HepG2 (cell line): ENCODE measurements around the gene ANKRD65. TPM values are rescaled to one million over a fixed set of nuclear protein-coding genes. Genes with fewer than 3 reads are reported as not detected.
A peak's percentile ranks its signal among the peaks of the same experiment; 100 is the strongest.

Source experiments
- CEBPB ChIP-seq: IDR thresholded peaks from 2 replicates; pipeline ENCODE4 v1.6.1; 2011; ENCODE audit warnings: low read depth, low read length, improper control_type of control experiment, borderline replicate concordance
- HDAC1 ChIP-seq: sonication (generic); formaldehyde crosslinking; IDR thresholded peaks from 2 replicates; pipeline ENCODE4 v1.5.1; 2020; ENCODE audit warnings: mild to moderate bottlenecking, missing genetic modification reagents
- ISX ChIP-seq: sonication (generic); formaldehyde crosslinking; conservative IDR thresholded peaks from 2 replicates; pipeline ENCODE4 v1.5.0; 2020; ENCODE audit warnings: missing genetic modification reagents
- PHF21A ChIP-seq: sonication (generic); formaldehyde crosslinking; IDR thresholded peaks from 2 replicates; pipeline ENCODE4 v1.5.0; 2020; ENCODE audit warnings: mild to moderate bottlenecking, missing genetic modification reagents
- RCOR2 ChIP-seq: IDR thresholded peaks from 2 replicates; pipeline ENCODE4 v1.6.1; 2016; ENCODE audit warnings: missing biosample characterization, missing genetic modification reagents
- SKI ChIP-seq: fragments of 450-650 bp; IDR thresholded peaks from one replicate; pipeline ENCODE4 v1.6.1; 2018; ENCODE audit warnings: mild to moderate bottlenecking; ENCODE audit not compliant: partially characterized antibody
- SMAD1 ChIP-seq: sonication (generic); formaldehyde crosslinking; IDR thresholded peaks from 2 replicates; pipeline ENCODE4 v1.4.0; 2020; ENCODE audit warnings: missing genetic modification reagents, low read depth, mild to moderate bottlenecking, borderline replicate concordance
- SNRNP70 ChIP-seq: fragments of 200-400 bp; formaldehyde crosslinking; IDR thresholded peaks from 2 replicates; pipeline ENCODE4 v1.6.1; 2017; ENCODE audit warnings: mild to moderate bottlenecking, low read depth, low read length, moderate library complexity
- TSC22D2 ChIP-seq: sonication (generic); formaldehyde crosslinking; IDR thresholded peaks from 2 replicates; pipeline ENCODE4 v1.5.1; 2020; ENCODE audit warnings: missing genetic modification reagents, mild to moderate bottlenecking, borderline replicate concordance
- WIZ ChIP-seq: sonication (generic); formaldehyde crosslinking; IDR thresholded peaks from 2 replicates; pipeline ENCODE4 v1.5.1; 2020; ENCODE audit warnings: mild to moderate bottlenecking, missing genetic modification reagents
- ZNF12 ChIP-seq: sonication (generic); formaldehyde crosslinking; IDR thresholded peaks from 2 replicates; pipeline ENCODE4 v1.5.0; 2020; ENCODE audit warnings: missing genetic modification reagents
- ZNF3 ChIP-seq: IDR thresholded peaks from 2 replicates; pipeline ENCODE4 v1.7.0; 2017; ENCODE audit warnings: inconsistent platforms
- ZNF557 ChIP-seq: sonication (generic); formaldehyde crosslinking; IDR thresholded peaks from 2 replicates; pipeline ENCODE4 v1.4.0; 2020; ENCODE audit warnings: missing genetic modification reagents
- ZNF619 ChIP-seq: sonication (generic); formaldehyde crosslinking; IDR thresholded peaks from 2 replicates; pipeline ENCODE4 v1.4.0; 2020; ENCODE audit warnings: mild to moderate bottlenecking, missing genetic modification reagents
- polyA plus RNA-seq, 8 experiments: library from polyadenylated mRNA; depleted of rRNA in 3 of 8; stranded (reverse) in 7 of 8; unstranded in 1 of 8; fragments of >200 nt; fragmentation: Illumina TruSeq in 4 of 8; extraction: Trizol in 4 of 8; gene quantifications; 2 replicates each; pipeline versions ENCODE4 v1.2.1 to v1.2.3, GENCODE V29; 2011 to 2016; ENCODE audit warnings: low read depth in 4 of 8, missing spikeins in 1 of 8, mixed read lengths in 1 of 8; ENCODE audit not compliant: insufficient read depth in 1 of 8
- total RNA-seq, 5 experiments: library from RNA; depleted of rRNA; stranded (reverse); fragments of >200 nt; fragmentation: Illumina TruSeq; extraction: Trizol; gene quantifications; 2 replicates each; pipeline ENCODE4 v1.2.3, GENCODE V29; 2016; ENCODE audit warnings: low read depth in 1 of 5
- TF ChIP-seq, protein P1 (sequence below): sonication (generic); formaldehyde crosslinking; IDR thresholded peaks from 2 replicates; pipeline ENCODE4 v1.9.0; 2021; ENCODE audit warnings: missing genetic modification reagents, mild to moderate bottlenecking, borderline replicate concordance
- TF ChIP-seq, protein P2 (sequence below): sonication (generic); formaldehyde crosslinking; IDR thresholded peaks from 2 replicates; pipeline ENCODE4 v1.8.0; 2022; ENCODE audit warnings: missing genetic modification reagents, low read depth, mild to moderate bottlenecking, borderline replicate concordance
- TF ChIP-seq, protein P3 (sequence below): IDR thresholded peaks from 2 replicates; pipeline ENCODE4 v1.6.1; 2016
- TF ChIP-seq, protein P4 (sequence below): sonication (generic); formaldehyde crosslinking; IDR thresholded peaks from 2 replicates; pipeline ENCODE4 v1.9.0; 2022; ENCODE audit warnings: low read depth, missing genetic modification reagents
- TF ChIP-seq, protein P5 (sequence below): sonication (generic); formaldehyde crosslinking; IDR thresholded peaks from 2 replicates; pipeline ENCODE4 v1.5.0; 2020; ENCODE audit warnings: mild to moderate bottlenecking, missing genetic modification reagents
- TF ChIP-seq, protein P6 (sequence below): sonication (generic); formaldehyde crosslinking; IDR thresholded peaks from 2 replicates; pipeline ENCODE4 v1.5.1; 2020; ENCODE audit warnings: missing genetic modification reagents, mild to moderate bottlenecking, borderline replicate concordance

Gene ANKRD65
- total and polyA plus RNA-seq, 2 of the 13 experiments (the other 11 are each of a cell fraction or from before 2014, with no cell fraction given): 12.1 to 30.1 TPM

DNA sequence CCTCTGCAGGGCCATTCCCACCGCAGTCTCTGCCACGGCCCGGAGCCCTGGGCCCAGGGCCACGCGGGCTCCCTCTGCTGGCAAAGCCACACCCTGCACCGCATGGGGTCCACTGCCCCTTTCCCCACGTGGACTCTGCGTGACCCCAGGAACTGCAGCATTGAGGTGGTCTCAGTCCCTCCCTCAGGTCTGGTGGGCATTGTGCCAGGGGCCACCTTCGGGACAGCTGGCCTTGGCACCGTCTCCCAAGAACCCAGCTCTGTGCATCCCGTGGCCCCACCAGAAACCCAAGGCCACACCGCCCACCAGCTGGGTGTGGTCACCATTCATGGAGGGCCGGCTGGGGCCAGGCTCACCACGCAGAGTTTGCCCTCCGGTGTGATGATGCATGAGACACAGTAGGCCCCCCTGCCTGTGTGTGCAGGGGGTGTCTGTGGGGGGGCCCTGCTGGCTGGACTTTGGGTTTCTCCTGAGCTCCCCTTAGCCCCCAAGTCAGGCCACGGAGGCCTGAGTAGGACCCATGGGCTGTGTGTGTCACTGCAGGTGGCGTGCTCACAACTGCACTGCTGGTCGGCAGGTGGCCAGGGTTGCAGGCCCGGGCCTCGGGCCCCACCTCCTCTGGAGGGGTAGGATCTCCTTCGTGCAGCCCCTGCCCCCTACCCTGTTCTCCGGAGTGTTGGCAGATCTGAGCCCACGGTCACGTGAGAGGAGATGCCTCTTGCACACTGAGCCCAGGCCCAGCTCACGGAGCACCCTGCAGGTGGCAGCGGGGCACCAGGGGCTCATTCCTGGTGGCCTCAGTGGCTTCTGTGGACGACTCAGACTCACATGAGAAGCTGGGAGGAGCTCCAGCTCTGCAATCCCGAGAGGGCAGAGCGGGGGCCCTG, 20.2 kb upstream of the ANKRD65 start (continued):
- TF ChIP-seq, protein P1, sequence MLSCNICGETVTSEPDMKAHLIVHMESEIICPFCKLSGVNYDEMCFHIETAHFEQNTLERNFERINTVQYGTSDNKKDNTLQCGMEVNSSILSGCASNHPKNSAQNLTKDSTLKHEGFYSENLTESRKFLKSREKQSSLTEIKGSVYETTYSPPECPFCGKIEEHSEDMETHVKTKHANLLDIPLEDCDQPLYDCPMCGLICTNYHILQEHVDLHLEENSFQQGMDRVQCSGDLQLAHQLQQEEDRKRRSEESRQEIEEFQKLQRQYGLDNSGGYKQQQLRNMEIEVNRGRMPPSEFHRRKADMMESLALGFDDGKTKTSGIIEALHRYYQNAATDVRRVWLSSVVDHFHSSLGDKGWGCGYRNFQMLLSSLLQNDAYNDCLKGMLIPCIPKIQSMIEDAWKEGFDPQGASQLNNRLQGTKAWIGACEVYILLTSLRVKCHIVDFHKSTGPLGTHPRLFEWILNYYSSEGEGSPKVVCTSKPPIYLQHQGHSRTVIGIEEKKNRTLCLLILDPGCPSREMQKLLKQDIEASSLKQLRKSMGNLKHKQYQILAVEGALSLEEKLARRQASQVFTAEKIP (CRISPR knock-in tag): no peak
- TF ChIP-seq, protein P2, sequence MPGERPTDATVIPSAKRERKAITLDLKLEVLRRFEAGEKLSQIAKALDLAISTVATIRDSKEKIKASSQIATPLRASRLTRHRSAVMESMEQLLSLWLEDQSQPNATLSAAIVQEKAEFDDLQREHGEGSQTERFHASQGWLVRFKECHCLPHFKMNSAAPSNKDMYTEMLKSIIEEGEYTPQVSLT (CRISPR knock-in tag): no peak
- TF ChIP-seq TSC22D2 (CRISPR knock-in tag): no peak
- TF ChIP-seq ZNF557 (CRISPR knock-in tag): no peak
- TF ChIP-seq CEBPB: no peak
- TF ChIP-seq, protein P3, sequence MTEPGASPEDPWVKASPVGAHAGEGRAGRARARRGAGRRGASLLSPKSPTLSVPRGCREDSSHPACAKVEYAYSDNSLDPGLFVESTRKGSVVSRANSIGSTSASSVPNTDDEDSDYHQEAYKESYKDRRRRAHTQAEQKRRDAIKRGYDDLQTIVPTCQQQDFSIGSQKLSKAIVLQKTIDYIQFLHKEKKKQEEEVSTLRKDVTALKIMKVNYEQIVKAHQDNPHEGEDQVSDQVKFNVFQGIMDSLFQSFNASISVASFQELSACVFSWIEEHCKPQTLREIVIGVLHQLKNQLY (CRISPR knock-in tag): peak; percentile 97
- TF ChIP-seq PHF21A (CRISPR knock-in tag): 0 out of 2 replicates have a peak, but pooled peaks have one; percentile 45
- peak; percentile 82 for TF ChIP-seq HDAC1 (CRISPR knock-in tag)
- peak; percentile 57 for TF ChIP-seq SKI
- no peak for TF ChIP-seq ZNF3
- TF ChIP-seq ZNF619: peak; percentile 66; the same call in 1 of the 2 replicates
- peak; percentile 88; the same call in 1 of the 2 replicates for TF ChIP-seq SMAD1 (CRISPR knock-in tag)
- no peak for TF ChIP-seq RCOR2 (CRISPR knock-in tag)
- no peak for TF ChIP-seq WIZ (CRISPR knock-in tag)
- no peak for TF ChIP-seq ISX (CRISPR knock-in tag)
- TF ChIP-seq ZNF12 (CRISPR knock-in tag): peak; percentile 42; the same call in 1 of the 2 replicates
- no peak for TF ChIP-seq SNRNP70
- TF ChIP-seq, protein P4, sequence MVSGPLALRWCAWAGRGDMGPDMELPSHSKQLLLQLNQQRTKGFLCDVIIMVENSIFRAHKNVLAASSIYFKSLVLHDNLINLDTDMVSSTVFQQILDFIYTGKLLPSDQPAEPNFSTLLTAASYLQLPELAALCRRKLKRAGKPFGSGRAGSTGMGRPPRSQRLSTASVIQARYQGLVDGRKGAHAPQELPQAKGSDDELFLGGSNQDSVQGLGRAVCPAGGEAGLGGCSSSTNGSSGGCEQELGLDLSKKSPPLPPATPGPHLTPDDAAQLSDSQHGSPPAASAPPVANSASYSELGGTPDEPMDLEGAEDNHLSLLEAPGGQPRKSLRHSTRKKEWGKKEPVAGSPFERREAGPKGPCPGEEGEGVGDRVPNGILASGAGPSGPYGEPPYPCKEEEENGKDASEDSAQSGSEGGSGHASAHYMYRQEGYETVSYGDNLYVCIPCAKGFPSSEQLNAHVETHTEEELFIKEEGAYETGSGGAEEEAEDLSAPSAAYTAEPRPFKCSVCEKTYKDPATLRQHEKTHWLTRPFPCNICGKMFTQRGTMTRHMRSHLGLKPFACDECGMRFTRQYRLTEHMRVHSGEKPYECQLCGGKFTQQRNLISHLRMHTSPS (CRISPR knock-in tag): peak; percentile 66
- TF ChIP-seq, protein P5, sequence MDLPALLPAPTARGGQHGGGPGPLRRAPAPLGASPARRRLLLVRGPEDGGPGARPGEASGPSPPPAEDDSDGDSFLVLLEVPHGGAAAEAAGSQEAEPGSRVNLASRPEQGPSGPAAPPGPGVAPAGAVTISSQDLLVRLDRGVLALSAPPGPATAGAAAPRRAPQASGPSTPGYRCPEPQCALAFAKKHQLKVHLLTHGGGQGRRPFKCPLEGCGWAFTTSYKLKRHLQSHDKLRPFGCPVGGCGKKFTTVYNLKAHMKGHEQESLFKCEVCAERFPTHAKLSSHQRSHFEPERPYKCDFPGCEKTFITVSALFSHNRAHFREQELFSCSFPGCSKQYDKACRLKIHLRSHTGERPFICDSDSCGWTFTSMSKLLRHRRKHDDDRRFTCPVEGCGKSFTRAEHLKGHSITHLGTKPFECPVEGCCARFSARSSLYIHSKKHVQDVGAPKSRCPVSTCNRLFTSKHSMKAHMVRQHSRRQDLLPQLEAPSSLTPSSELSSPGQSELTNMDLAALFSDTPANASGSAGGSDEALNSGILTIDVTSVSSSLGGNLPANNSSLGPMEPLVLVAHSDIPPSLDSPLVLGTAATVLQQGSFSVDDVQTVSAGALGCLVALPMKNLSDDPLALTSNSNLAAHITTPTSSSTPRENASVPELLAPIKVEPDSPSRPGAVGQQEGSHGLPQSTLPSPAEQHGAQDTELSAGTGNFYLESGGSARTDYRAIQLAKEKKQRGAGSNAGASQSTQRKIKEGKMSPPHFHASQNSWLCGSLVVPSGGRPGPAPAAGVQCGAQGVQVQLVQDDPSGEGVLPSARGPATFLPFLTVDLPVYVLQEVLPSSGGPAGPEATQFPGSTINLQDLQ (CRISPR knock-in tag): no peak
- TF ChIP-seq, protein P6, sequence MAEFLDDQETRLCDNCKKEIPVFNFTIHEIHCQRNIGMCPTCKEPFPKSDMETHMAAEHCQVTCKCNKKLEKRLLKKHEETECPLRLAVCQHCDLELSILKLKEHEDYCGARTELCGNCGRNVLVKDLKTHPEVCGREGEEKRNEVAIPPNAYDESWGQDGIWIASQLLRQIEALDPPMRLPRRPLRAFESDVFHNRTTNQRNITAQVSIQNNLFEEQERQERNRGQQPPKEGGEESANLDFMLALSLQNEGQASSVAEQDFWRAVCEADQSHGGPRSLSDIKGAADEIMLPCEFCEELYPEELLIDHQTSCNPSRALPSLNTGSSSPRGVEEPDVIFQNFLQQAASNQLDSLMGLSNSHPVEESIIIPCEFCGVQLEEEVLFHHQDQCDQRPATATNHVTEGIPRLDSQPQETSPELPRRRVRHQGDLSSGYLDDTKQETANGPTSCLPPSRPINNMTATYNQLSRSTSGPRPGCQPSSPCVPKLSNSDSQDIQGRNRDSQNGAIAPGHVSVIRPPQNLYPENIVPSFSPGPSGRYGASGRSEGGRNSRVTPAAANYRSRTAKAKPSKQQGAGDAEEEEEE (CRISPR knock-in tag): no peak
